ENCODE measurements around the gene MAPK4. TPM values are rescaled to one million over a fixed set of nuclear protein-coding genes. Genes with fewer than 3 reads are reported as not detected.

The MAPK4 gene
- total RNA-seq, 2 donors from 2014 or later, result not detected

DNA sequence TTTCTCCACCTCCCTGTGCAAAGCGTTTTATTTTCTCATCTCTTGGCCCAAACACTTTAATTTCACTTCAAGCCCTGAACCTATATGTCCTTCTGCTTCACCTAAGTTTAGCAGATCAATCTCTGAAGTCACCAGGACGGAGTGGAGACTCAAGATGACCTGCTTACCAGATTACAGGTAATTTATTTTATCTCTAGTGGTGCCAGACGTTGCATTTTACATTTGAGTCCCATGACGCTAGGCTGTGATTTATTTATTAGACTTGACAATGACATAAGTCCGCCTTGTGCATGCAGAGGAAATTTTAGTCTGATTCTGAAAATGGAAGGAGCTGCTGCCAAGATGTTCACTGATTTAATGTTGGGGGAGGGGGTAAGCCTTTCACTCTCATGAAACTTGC lies 186.1 kb downstream of the MAPK4 start:
- no peak for DNase-seq (ENCODE audit: low spot score)
- Mint-ChIP-seq H3K9me3 (no peaks in the 10 kb centered on the region), H3K27me3 (peaks cover 18 to 35% of the 10 kb centered on the region in 2 donors), H3K4me1 (ENCODE audit: low read depth in 2 of 2) (no peaks in the 10 kb centered on the region), H3K27ac (no peak overlapping the region), H3K4me3 (no peak overlapping the region), H3K36me3 (no peaks in the 10 kb centered on the region)
- no peak for ATAC-seq

DNA sequence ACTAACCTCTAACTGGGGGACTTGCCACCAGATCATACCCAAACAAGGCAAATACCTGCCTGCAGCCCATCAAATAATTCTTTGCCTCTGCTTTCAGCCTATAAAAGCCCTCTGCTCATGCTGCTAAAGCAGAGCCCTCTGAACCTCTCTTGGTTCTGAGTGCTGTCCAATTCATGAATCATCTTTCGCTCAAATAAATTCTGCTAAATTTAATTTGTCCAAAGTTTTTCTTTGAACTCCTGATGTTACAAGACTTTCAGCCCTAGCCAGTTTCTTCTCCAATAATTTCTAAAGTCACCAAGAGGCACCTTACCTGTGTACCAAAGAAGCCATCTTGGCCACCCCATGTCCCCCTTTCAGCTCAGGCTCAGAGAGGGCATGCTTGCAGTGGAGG lies 188.0 kb downstream of the MAPK4 start:
- peaks cover 22 to 37% of the 10 kb centered on the region in 2 donors for H3K27me3 Mint-ChIP-seq
- H3K27ac Mint-ChIP-seq, result no peak overlapping the region
- no peaks in the 10 kb centered on the region for H3K4me1 Mint-ChIP-seq (ENCODE audit: low read depth in 2 of 2)
- no peak overlapping the region for H3K4me3 Mint-ChIP-seq
- no peaks in the 10 kb centered on the region for H3K36me3 Mint-ChIP-seq
- DNase-seq (ENCODE audit: low spot score) (no peak), ATAC-seq (no peak)
- H3K9me3 Mint-ChIP-seq, result no peaks in the 10 kb centered on the region

DNA sequence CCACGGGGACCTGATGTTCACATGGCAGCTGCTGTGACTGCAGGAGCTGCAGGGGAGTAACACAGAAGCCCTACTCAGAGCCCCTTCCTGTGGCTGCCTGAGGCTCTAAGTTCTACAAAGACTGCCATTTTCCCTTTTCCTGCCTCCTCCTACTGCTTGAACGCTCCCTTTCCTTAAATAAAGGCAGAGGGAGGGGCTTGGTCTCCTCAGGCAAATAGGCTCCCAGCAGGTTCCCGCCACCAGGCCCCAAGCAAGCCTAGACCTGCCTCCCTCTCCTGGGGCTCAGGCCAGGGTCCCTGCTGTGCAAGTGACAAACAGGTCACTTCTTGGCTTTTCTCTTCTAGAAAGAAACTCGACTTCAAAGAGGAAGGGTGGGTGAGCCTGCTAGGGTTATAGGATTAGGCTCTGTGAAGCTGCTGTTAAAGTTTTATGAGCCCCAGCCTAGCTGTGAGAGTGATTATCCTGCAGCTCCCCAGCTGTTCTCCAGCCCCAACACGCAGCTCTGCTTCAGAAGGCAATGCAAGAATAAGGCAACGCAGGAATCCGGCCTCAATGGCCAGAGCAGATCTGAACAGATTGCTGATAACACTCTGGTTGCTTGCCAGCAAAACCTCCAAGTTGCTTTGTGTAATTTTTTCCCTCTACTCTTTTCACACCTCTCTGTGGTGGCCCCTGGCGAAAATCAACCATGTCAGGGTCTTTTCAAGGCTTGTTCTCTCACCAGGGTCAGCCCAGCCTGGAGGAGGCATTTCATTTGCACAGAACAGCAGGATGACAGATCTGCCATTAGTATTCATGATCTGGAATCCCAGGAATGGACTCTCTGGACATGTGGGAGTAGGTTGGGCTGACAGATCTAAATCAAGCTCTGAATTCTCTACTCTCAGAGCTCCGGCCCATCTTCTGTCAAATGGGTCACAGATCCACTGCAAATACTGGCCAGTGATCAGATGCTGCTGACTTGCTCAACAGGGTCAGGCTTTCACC lies 188.6 kb downstream of the MAPK4 start:
- H3K36me3 Mint-ChIP-seq, result no peaks in the 10 kb centered on the region
- H3K27ac Mint-ChIP-seq, result no peak overlapping the region
- no peaks in the 10 kb centered on the region for H3K9me3 Mint-ChIP-seq
- DNase-seq (ENCODE audit: low spot score) (no peak), ATAC-seq (no peak)
- peaks cover 19 to 34% of the 10 kb centered on the region in 2 donors for H3K27me3 Mint-ChIP-seq
- H3K4me1 Mint-ChIP-seq (ENCODE audit: low read depth in 2 of 2), result no peaks in the 10 kb centered on the region
- H3K4me3 Mint-ChIP-seq, result no peak overlapping the region

DNA sequence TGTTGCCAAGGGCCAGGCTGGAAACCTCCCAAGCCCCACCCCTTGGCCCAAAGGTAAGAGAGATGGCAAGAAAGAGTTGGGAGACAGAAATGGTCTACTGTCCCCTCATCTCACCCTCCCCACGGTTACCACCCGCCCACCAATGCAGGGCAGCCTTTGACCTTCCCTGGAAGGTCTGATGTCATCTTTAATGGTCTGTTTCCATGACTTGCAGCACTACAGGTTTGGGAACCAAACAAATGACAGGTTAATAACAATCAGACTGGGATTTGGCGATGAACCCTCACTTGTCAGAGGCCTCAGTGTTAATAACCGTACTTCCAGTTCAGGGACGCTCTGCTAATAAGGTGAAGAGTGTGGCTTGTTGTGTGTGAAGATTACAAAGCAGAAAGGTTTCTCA lies 189.5 kb downstream of the MAPK4 start:
- no peaks in the 10 kb centered on the region for H3K4me1 Mint-ChIP-seq (ENCODE audit: low read depth in 2 of 2)
- no peak for DNase-seq (ENCODE audit: low spot score)
- no peaks in the 10 kb centered on the region for H3K9me3 Mint-ChIP-seq
- H3K4me3 Mint-ChIP-seq, result no peak overlapping the region
- H3K27me3 Mint-ChIP-seq, result peaks cover 11 to 25% of the 10 kb centered on the region in 2 donors
- no peak overlapping the region for H3K27ac Mint-ChIP-seq
- ATAC-seq, result no peak
- H3K36me3 Mint-ChIP-seq, result no peaks in the 10 kb centered on the region

DNA sequence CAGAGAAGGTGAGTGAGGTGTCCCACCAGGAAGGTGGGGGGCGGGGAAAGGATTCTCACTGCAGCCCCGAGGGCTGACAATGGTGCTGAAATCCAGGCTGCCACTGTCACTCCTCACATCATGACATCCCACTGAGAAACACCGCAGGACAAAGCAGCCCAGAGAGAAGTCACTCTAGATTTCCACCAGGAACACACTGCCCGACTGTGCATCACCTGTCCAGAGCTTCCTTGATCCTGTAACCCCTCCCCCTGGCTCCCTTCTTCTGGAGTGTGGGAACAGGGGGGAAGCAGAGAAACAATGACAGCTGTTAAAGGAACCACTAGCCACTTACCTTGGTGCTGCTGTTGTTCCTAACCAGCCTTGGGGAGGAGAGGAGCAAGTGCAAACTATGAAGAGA lies 190.1 kb downstream of the MAPK4 start:
- H3K4me1 Mint-ChIP-seq (ENCODE audit: low read depth in 2 of 2), result no peaks in the 10 kb centered on the region
- no peaks in the 10 kb centered on the region for H3K9me3 Mint-ChIP-seq
- H3K4me3 Mint-ChIP-seq, result no peak overlapping the region
- H3K27ac Mint-ChIP-seq, result no peak overlapping the region
- peaks cover 11 to 24% of the 10 kb centered on the region in 2 donors for H3K27me3 Mint-ChIP-seq
- DNase-seq (ENCODE audit: low spot score), result no peak
- ATAC-seq, result no peak
- no peaks in the 10 kb centered on the region for H3K36me3 Mint-ChIP-seq

DNA sequence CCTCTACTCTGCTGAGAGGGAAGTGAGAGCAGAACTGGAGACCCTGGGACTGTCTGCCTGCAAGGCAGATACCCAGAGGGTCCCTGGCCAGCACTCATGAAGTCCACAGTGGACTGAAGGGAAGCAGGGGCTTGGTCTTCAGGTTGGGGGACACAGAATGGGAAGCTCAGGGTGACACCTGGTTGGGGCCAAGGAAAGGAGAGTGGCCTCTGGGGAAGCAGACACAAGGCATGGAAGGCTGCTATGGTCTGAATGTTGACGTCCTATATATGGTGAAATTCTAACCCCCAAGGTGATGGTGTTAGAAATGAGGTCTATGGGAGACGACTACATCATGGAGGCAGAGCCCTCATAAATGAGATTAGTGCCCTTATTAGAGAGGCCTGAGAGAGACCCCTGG lies 190.7 kb downstream of the MAPK4 start:
- Mint-ChIP-seq H3K36me3 (no peaks in the 10 kb centered on the region), H3K9me3 (no peaks in the 10 kb centered on the region), H3K4me1 (ENCODE audit: low read depth in 2 of 2) (no peaks in the 10 kb centered on the region), H3K27me3 (peaks cover 13 to 22% of the 10 kb centered on the region in 2 donors), H3K4me3 (no peak overlapping the region), H3K27ac (no peak overlapping the region)
- no peak for DNase-seq (ENCODE audit: low spot score)
- ATAC-seq, result no peak

DNA sequence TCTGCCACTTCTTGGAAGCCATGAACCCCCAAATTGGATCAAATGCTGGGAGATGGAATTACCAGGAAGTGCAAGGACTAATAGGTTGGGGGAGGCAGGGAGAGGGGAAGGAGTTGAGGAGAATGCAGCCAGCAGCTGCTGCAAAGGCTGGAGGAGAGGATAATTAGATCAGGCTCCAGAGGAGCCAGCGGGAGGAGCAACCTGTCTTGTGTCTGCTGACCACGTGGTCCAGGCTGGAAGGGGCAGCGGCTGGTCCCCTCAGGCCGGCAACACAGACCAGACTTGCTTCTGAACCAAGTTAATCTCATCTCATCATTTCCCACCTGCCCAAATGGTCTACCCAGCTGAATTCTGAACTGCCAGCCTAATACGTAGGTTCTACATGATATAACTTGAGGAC lies 191.6 kb downstream of the MAPK4 start:
- ATAC-seq, result no peak
- no peak for DNase-seq (ENCODE audit: low spot score)
- Mint-ChIP-seq H3K4me1 (ENCODE audit: low read depth in 2 of 2) (no peaks in the 10 kb centered on the region), H3K36me3 (no peaks in the 10 kb centered on the region), H3K9me3 (no peaks in the 10 kb centered on the region), H3K27me3 (peaks cover 14 to 19% of the 10 kb centered on the region in 2 donors), H3K4me3 (no peak overlapping the region), H3K27ac (no peak overlapping the region)

DNA sequence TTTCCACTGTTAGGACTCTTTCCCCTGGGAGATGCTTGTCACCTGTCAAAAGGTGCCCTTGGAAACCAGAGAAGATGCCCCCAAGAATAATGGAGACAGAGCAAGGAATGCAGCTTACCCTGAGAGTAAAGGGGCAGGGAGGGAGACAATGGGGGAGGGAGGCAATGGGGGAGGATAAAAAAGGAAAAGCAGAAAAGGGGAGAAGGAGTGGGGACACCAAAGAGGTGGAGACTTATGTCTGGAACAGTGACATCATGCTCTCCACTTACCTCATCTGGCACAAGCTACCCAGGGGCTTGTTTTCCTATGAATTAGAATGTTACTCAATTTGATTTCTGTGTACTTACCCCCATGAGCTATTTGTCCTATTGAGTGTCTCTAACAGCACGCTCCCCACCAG lies 192.1 kb downstream of the MAPK4 start:
- Mint-ChIP-seq H3K9me3 (no peaks in the 10 kb centered on the region), H3K4me1 (ENCODE audit: low read depth in 2 of 2) (no peaks in the 10 kb centered on the region), H3K27me3 (peaks cover 16 to 21% of the 10 kb centered on the region in 2 donors), H3K36me3 (no peaks in the 10 kb centered on the region), H3K4me3 (no peak overlapping the region), H3K27ac (no peak overlapping the region)
- ATAC-seq (no peak), DNase-seq (ENCODE audit: low spot score) (no peak)

DNA sequence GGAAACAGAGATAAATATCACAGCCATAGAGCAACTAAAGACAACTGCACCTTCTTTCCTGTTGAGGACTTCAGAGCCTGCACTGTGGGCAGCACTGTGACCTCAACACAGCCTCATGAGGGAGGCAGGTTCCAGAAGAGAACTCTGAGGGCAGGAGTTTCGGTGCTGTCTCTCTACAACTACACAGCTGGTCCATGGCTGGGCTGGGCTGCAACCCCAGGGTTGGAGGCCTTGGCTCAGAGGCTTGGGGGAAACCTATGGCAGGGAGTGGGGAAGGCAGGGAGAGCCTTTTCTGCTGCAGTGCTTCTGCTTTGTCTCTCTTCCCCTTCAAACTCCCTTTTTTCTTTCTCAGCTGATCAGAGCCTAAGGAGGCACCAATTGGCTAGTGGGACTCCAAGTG lies 193.4 kb downstream of the MAPK4 start:
- no peak for DNase-seq (ENCODE audit: low spot score)
- no peak for ATAC-seq
- Mint-ChIP-seq H3K36me3 (no peaks in the 10 kb centered on the region), H3K9me3 (no peaks in the 10 kb centered on the region), H3K27ac (no peak overlapping the region), H3K4me1 (ENCODE audit: low read depth in 2 of 2) (no peaks in the 10 kb centered on the region), H3K27me3 (peaks cover 19 to 29% of the 10 kb centered on the region in 2 donors), H3K4me3 (no peak overlapping the region)

DNA sequence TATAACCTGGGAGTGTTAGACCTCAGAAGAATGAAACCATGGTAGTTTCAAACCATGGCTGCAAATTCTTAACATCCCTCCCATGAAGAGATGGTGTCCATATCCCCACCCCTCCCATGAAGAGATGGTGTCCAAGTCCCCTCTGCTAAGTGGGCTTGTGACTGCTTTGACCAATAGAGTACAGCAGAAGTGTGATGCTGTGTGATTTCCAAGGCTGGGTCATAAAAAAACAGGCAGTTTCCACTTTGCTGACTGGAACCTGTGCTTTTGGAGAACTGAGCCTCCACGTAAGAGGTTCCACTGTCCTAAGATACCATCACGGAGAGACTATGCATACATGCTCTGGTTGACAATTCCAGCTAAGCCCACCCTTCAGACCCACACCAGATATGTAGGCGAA lies 194.4 kb downstream of the MAPK4 start:
- Mint-ChIP-seq H3K9me3 (no peaks in the 10 kb centered on the region), H3K27ac (no peak overlapping the region), H3K27me3 (peaks cover 19 to 29% of the 10 kb centered on the region in 2 donors), H3K4me3 (no peak overlapping the region), H3K4me1 (ENCODE audit: low read depth in 2 of 2) (no peaks in the 10 kb centered on the region), H3K36me3 (no peaks in the 10 kb centered on the region)
- DNase-seq (ENCODE audit: low spot score), result no peak
- no peak for ATAC-seq

DNA sequence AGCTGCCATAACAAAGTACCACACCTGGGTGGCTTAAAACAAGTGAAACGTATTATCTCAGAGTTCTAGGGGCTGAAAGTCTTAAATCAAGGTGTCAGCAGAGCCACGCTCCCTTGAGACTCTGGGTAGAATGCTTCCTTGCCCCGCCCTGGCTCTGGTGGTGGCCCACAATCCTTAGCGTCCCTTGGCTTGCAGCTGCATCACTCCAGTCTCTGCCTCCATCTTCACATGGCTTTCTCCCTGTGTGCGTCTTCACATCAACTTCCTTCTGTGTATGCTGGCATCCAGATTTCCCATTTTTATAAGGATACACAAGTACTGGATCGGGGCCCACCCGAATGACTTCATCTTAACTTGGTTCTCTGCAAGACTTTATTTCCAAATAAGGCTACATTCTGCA lies 197.5 kb downstream of the MAPK4 start:
- Mint-ChIP-seq H3K9me3 (no peaks in the 10 kb centered on the region), H3K4me3 (no peak overlapping the region), H3K27ac (no peak overlapping the region), H3K36me3 (no peaks in the 10 kb centered on the region), H3K27me3 (peaks cover 10 to 21% of the 10 kb centered on the region in 2 donors), H3K4me1 (ENCODE audit: low read depth in 2 of 2) (no peaks in the 10 kb centered on the region)
- DNase-seq (ENCODE audit: low spot score) (no peak), ATAC-seq (no peak)

DNA sequence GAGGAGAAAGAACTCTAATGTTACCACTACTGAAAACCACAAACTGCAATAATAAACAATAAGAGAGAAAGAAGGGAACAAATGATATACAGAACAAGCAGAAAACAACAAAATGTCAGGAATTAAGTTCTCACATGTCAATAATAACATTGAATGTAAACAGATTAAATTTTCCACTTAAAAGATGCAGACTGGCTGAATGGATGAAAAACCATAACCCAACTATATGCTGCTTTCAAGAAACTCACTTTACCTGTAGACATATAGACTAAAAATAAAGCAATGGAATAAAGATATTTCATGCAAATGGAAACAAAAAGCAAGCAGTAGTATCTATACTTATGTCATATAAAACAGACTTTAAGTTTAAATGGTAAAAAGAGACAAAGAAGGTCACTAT lies 209.6 kb downstream of the MAPK4 start:
- no peak overlapping the region for H3K4me3 Mint-ChIP-seq
- DNase-seq (ENCODE audit: low spot score), result no peak
- H3K9me3 Mint-ChIP-seq, result peaks cover 17% of the 10 kb centered on the region
- H3K4me1 Mint-ChIP-seq (ENCODE audit: low read depth in 2 of 2), result no peaks in the 10 kb centered on the region
- H3K27ac Mint-ChIP-seq, result no peak overlapping the region
- H3K36me3 Mint-ChIP-seq, result peaks cover 30% of the 10 kb centered on the region
- ATAC-seq, result no peak
- peaks cover 18 to 59% of the 10 kb centered on the region in 2 donors for H3K27me3 Mint-ChIP-seq

DNA sequence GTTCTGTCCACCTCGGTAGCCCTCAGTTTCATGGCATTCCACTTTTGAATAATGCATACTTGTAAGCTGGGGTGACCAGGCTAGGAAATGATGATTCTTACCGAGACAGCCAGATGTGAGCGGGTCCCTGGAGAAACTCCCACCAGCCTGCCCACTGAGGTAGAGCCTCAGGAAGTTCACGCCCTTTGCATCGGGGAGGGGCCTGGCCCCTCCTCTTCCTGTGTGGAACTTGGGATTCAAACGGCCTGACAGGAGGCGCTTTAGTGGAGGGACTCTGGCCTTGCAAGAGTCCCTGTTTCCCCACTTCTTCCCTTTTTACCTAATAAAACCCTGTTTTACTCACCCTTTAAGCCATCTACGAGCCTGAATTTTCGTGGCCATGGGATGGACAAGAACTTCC lies 215.3 kb downstream of the MAPK4 start:
- Mint-ChIP-seq H3K36me3 (peaks cover 7% of the 10 kb centered on the region), H3K4me3 (no peak overlapping the region), H3K27me3 (peaks cover 6 to 40% of the 10 kb centered on the region in 2 donors), H3K9me3 (no peaks in the 10 kb centered on the region), H3K4me1 (ENCODE audit: low read depth in 2 of 2) (no peaks in the 10 kb centered on the region), H3K27ac (no peak overlapping the region)
- ATAC-seq, result no peak
- no peak for DNase-seq (ENCODE audit: low spot score)

DNA sequence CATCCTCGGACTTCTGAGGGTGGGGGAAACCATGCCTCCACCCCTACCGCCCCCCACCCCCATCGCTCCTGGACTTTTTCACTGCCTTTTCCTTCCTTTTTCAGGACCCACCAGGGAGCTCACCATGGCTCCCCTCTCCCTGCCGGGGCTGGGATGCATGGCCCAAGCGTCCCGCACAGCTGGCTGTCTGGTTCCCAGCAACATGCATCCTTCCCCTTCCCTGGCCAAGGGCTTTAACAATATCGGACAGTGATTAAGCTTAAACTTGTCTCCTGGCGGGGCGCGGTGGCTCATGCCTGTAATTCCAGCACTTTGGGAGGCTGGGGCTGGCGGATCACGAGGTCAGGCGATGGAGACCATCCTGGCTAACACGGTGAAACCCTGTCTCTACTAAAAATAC lies 215.8 kb downstream of the MAPK4 start:
- Mint-ChIP-seq H3K9me3 (no peaks in the 10 kb centered on the region), H3K27ac (no peak overlapping the region), H3K27me3 (peaks cover 10 to 35% of the 10 kb centered on the region in 2 donors), H3K36me3 (peaks cover 2% of the 10 kb centered on the region), H3K4me1 (ENCODE audit: low read depth in 2 of 2) (no peaks in the 10 kb centered on the region), H3K4me3 (no peak overlapping the region)
- DNase-seq (ENCODE audit: low spot score), result no peak
- ATAC-seq, result no peak

Data from natural killer cell treated with Interleukin-12 subunit alpha and Interleukin-12 subunit beta and Interleukin-15 and Interleukin-18, amount 100 ng/mL, for 72 hours (primary cell).